Transverse colon (tissue), 4 donors: ENCODE results near the gene RFLNA. TPM values are rescaled to one million over a fixed set of nuclear protein-coding genes. Genes with fewer than 3 reads are reported as not detected.

Experiments used
- DNase-seq: peaks from one replicate; pipeline ENCODE4 v3.0.0-alpha.2; 2019
- H3K27ac ChIP-seq, 4 donors: fragments of 200-600 bp; sonication (generic); 2 replicates each; pipeline ENCODE4 v1.5.1; 2016 to 2018; ENCODE audit warnings: inconsistent platforms in 4 of 4
- H3K27me3 ChIP-seq: fragments of 200-600 bp; sonication (generic); 2 replicates; pipeline ENCODE4 v1.5.1; 2017; ENCODE audit warnings: inconsistent platforms
- H3K36me3 ChIP-seq, 4 donors: fragments of 200-600 bp; sonication (generic); 2 replicates each; pipeline ENCODE4 v1.5.1; 2017 to 2019; ENCODE audit warnings: inconsistent platforms in 4 of 4
- H3K4me1 ChIP-seq, 4 donors: fragments of 200-600 bp; sonication (generic); 2 replicates each; pipeline ENCODE4 v1.5.1; 2017 to 2020; ENCODE audit warnings: inconsistent platforms in 4 of 4
- H3K4me3 ChIP-seq, 4 donors: fragments of 200-600 bp; sonication (generic); 1 replicate in 1 of 4; 2 replicates in 3 of 4; pipeline versions ENCODE4 v1.5.1 to v1.6.1; 2017 to 2019; ENCODE audit warnings: inconsistent platforms in 4 of 4
- H3K9me3 ChIP-seq, 2 donors: fragments of 200-600 bp; sonication (generic); 2 replicates each; pipeline ENCODE4 v1.5.1; 2017 to 2019; ENCODE audit warnings: inconsistent platforms in 2 of 2
- EP300 ChIP-seq: sonication (generic); formaldehyde crosslinking; IDR thresholded peaks from one replicate; pipeline ENCODE4 v1.6.1; 2017; ENCODE audit warnings: antibody characterized with exemption, low read depth
- POLR2A ChIP-seq: fragments of 450-650 bp; IDR thresholded peaks from one replicate; pipeline ENCODE4 v1.6.1; 2016; ENCODE audit warnings: antibody characterized with exemption, mild to moderate bottlenecking, moderate library complexity
- POLR2AphosphoS5 ChIP-seq, 3 donors: sonication (generic); formaldehyde crosslinking; IDR thresholded peaks; one replicate each; pipeline ENCODE4 v1.6.1; 2016; ENCODE audit warnings: antibody characterized with exemption in 3 of 3
- WGBS, 2 donors: methylation state at CpG; one replicate each; pipeline ENCODE4 v1.1.5; 2018; ENCODE audit warnings: low coverage in 1 of 2; 5-methylcytosine and 5-hydroxymethylcytosine counted together
- in situ Hi-C, 4 donors: fragments of 200-750 bp; cut with MboI; loops; one replicate each; pipeline versions ENCODE4 v1.15.0 to v1.15.1; 2017; ENCODE audit warnings: low sequenced_read_pairs in 3 of 4, low pct_ligation_motif_present in 1 of 4, low pct_unique_long_range_greater_than_20kb in 1 of 4
- intact Hi-C: fragments of 100-400 bp; cut with DNase I; formaldehyde crosslinking; loops from one replicate; pipeline ENCODE4 v1.15.1; 2023; ENCODE audit warnings: low total_unique reads
- total RNA-seq, 4 donors: library from RNA; depleted of rRNA; stranded (reverse); fragments of >200 nt; gene quantifications; one replicate each; pipeline ENCODE4 v1.1.0, GENCODE V29; 2016
- TF ChIP-seq, protein P1 (sequence below), 5 experiments: fragments of 200-600 bp in 3 of 5; fragments of 450-650 bp in 2 of 5; sonication (generic) in 3 of 5; IDR thresholded peaks; 1 replicate in 2 of 5; 2 replicates in 3 of 5; pipeline ENCODE4 v1.5.1; 2016 to 2017; ENCODE audit warnings: antibody characterized with exemption in 5 of 5, inconsistent platforms in 3 of 5, mild to moderate bottlenecking in 2 of 5, moderate library complexity in 1 of 5

The RFLNA gene
- total RNA-seq, 4 donors from 2014 or later: 19.1 to 53.8 (median 30.7) TPM

DNA sequence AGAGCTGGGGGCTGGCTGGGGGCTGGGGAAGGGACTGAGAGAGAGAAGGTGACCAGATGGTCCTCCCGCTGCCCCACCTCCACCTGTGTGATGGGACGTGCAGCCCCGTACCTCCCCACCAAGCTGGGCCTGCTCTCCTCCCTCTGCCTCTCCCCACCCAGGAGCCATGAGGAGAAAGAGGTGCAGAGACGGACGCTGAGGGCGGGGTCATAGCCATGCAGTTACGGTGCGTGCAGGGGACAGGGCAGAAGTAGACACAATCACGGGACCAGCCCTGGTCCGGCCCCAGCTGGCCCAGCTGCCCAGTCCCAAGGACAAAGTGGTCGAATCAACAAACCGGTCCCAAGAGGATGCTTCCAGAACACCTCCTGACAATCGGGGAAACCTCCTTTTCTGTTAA, 33.2 kb downstream of the RFLNA start:
- 65% methylated on average over 13 of the region's 13 CpGs; no CpG with 5 or more reads in 1 of the 2 donors for WGBS, 2 donors
- Histone ChIP-seq H3K36me3 (peaks cover 0 to 38% (median 22%) of the 10 kb centered on the region in 4 donors), H3K9me3 (no peaks in the 10 kb centered on the region), H3K27ac (peak overlapping the region in 3 of 4 donors; percentile 36 to 46 (median 42)), H3K27me3 (no peaks in the 10 kb centered on the region), H3K4me3 (no peak overlapping the region), H3K4me1 (peaks cover 8 to 16% (median 11%) of the 10 kb centered on the region in 4 donors)
- intact Hi-C loops (no loop called here), in situ Hi-C loops (loop anchor here in 1 of 4 donors (25.0 kb wide), 1 partner anchor 434 kb away; no protein-coding TSS in a partner anchor)
- DNase-seq: no peak
- TF ChIP-seq EP300 (no peak), POLR2A (no peak), POLR2AphosphoS5 (IDR thresholded peaks at IDR 0.05) (no peak)
- TF ChIP-seq, protein P1, sequence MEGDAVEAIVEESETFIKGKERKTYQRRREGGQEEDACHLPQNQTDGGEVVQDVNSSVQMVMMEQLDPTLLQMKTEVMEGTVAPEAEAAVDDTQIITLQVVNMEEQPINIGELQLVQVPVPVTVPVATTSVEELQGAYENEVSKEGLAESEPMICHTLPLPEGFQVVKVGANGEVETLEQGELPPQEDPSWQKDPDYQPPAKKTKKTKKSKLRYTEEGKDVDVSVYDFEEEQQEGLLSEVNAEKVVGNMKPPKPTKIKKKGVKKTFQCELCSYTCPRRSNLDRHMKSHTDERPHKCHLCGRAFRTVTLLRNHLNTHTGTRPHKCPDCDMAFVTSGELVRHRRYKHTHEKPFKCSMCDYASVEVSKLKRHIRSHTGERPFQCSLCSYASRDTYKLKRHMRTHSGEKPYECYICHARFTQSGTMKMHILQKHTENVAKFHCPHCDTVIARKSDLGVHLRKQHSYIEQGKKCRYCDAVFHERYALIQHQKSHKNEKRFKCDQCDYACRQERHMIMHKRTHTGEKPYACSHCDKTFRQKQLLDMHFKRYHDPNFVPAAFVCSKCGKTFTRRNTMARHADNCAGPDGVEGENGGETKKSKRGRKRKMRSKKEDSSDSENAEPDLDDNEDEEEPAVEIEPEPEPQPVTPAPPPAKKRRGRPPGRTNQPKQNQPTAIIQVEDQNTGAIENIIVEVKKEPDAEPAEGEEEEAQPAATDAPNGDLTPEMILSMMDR (IDR thresholded peaks at IDR 0.05): no peak

DNA sequence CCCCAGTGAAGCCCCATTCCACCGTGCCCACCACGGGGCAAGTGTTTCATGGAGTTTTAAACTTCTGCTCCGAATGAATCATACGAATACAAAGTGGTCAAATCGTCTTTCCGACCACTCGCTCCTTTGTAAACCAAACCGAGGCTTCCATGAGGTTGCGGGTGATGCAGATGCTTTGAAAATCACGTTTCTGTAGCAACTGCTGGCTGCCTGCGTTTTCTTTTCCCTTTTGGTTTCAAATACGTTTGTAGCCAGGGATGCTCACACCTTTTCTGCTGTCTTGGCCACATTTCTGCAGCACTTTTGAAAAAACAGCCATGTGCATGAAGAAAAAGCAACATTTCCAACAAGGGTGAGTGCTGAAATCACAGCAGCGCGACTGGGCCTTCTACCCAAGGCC, 33.7 kb downstream of the RFLNA start:
- no peak for TF ChIP-seq POLR2AphosphoS5 (IDR thresholded peaks at IDR 0.05)
- no peak for TF ChIP-seq POLR2A
- Histone ChIP-seq H3K4me3 (no peak overlapping the region), H3K36me3 (peaks cover 0 to 42% (median 22%) of the 10 kb centered on the region in 4 donors), H3K9me3 (no peaks in the 10 kb centered on the region), H3K27me3 (no peaks in the 10 kb centered on the region), H3K4me1 (peaks cover 8 to 16% (median 11%) of the 10 kb centered on the region in 4 donors), H3K27ac (no peak overlapping the region)
- 86 to 87% methylated on average over 5 to 14 of the region's 14 CpGs for WGBS, 2 donors
- DNase-seq: no peak
- in situ Hi-C loops: loop anchor here in 1 of 4 donors (25.0 kb wide), 1 partner anchor 434 kb away; no protein-coding TSS in a partner anchor
- intact Hi-C loops: no loop called here

DNA sequence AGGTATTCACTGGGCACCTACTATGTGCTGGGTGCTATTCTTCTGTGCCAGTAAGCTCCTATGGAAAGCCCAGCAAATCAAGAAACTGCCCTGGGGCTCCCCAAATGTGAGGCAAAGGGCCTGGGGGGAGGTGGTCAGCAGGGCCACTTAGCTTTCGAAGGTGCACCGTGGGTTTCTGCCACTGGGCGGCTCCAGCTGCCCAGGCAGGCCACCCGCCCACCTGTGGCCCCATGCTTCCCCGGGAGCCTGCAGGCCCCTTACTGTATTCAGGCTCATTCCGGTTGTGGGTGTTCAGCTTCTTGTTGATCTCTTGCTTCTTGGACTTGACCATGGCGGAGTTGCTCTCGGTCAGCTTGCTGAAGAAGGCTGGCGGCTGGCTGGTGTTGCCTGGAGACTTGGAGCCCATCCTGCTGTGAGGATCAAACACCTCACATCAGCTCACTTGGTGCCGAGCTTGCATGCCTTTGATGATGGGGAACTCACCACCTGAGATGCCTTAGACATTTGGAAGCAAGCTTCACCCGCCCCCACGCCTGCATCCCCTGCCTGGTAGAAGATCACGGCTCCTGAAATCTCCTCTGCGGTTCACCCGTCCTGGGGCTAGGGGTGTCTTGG, 37.3 kb downstream of the RFLNA start:
- Histone ChIP-seq H3K4me3 (no peak overlapping the region), H3K36me3 (peaks cover 0 to 60% (median 25%) of the 10 kb centered on the region in 4 donors), H3K27me3 (no peaks in the 10 kb centered on the region), H3K9me3 (no peaks in the 10 kb centered on the region), H3K4me1 (peaks cover 8 to 11% (median 10%) of the 10 kb centered on the region in 4 donors), H3K27ac (no peak overlapping the region)
- intact Hi-C loops (no loop called here), in situ Hi-C loops (loop anchor here in 1 of 4 donors (25.0 kb wide), 1 partner anchor 430 kb away; no protein-coding TSS in a partner anchor)
- no peak for TF ChIP-seq EP300
- TF ChIP-seq, protein P1 (IDR thresholded peaks at IDR 0.05): peak in 2 of 5 experiments; percentile 8 to 12
- DNase-seq: no peak
- 94% methylated on average over 13 of the region's 15 CpGs; no CpG with 5 or more reads in 1 of the 2 donors for WGBS, 2 donors

DNA sequence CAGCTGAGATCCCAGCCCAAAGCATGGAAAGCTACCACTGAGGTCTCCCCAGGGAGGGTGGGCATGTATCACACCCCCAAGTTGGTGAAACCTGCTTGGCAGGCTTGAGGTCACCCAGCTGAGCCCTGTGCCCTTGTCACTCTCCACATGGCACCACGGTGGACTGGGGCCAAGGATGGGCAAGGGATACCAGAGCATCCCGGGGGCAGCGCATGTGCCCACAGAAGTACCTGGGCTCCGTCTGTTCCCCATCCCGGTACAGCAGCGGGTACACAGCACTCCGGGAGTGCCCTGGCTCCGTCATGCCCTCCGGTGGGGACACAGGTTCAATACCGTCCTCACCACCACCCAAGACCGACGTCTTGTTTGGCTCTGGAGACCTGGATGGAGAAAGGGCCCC, 38.0 kb downstream of the RFLNA start:
- WGBS, 2 donors: 93% methylated on average over 12 of the region's 12 CpGs; no CpG with 5 or more reads in 1 of the 2 donors
- Histone ChIP-seq H3K4me1 (peaks cover 2 to 4% (median 3%) of the 10 kb centered on the region in 4 donors), H3K9me3 (no peaks in the 10 kb centered on the region), H3K4me3 (no peak overlapping the region), H3K27ac (no peak overlapping the region), H3K27me3 (no peaks in the 10 kb centered on the region), H3K36me3 (peaks cover 0 to 63% (median 25%) of the 10 kb centered on the region in 4 donors)
- no peak for DNase-seq
- in situ Hi-C loops (loop anchor here in 1 of 4 donors (25.0 kb wide), 1 partner anchor 429 kb away; no protein-coding TSS in a partner anchor), intact Hi-C loops (no loop called here)
- no peak for TF ChIP-seq POLR2AphosphoS5 (IDR thresholded peaks at IDR 0.05)
- TF ChIP-seq EP300: no peak
- TF ChIP-seq, protein P1 (IDR thresholded peaks at IDR 0.05): no peak
- TF ChIP-seq POLR2A: no peak
